Stimulated activated memory B cell treated with anti-CD40 and anti-IgM and Interleukin-4, amounts not matched to agents 10 μg/mL and 1 μg/mL and 100 μg/mL, for 72 hours (primary cell): Measurements from ENCODE around the gene NUP133.
"Not testable (repeated sequence)": the region's sequence is repeated elsewhere in the genome, so short reads cannot be mapped to it uniquely, and the experiment has no call there.

Source experiments
- ATAC-seq: fragments of 150-1000 bp; cut with Tn5 transposase; 2 replicates; pipeline ENCODE4 v1.10.0; 2021
- H3K27ac Mint-ChIP-seq: one replicate; pipeline ENCODE4 v1.8.0; 2022; ENCODE audit warnings: mild to moderate bottlenecking, mixed read lengths
- H3K27me3 Mint-ChIP-seq: one replicate; pipeline ENCODE4 v1.8.0; 2022; ENCODE audit warnings: mixed read lengths
- H3K36me3 Mint-ChIP-seq: one replicate; pipeline ENCODE4 v1.8.0; 2022; ENCODE audit warnings: mixed read lengths
- H3K4me1 Mint-ChIP-seq: one replicate; pipeline ENCODE4 v1.8.0; 2022; ENCODE audit warnings: mixed read lengths
- H3K4me3 Mint-ChIP-seq: one replicate; pipeline ENCODE4 v1.8.0; 2022; ENCODE audit warnings: mild to moderate bottlenecking, moderate library complexity, mixed read lengths
- H3K9me3 Mint-ChIP-seq: one replicate; pipeline ENCODE4 v1.8.0; 2022; ENCODE audit warnings: mixed read lengths

The NUP133 gene

DNA sequence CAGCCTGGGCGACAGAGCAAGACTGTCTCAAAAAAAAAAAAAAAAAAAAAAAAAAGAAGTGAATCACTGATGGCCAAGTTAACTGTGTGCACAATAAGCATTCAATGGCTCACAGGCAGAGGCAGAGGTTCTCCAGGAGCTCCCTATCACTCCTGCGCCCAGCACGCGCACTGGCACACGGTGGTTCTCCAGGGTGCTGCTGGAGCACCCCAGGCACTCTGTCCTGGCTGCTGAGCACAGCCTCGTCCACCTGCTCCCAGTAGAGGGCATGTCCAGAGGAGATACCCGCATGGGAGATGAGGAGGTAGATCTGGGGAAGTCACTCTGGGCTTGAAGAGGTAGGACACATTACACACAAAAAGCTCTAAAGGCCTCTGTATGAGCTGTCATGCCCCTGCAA is 21.5 kb upstream of the NUP133 start:
- ATAC-seq, result no peak
- Mint-ChIP-seq H3K27me3 (no peaks in the 10 kb centered on the region), H3K36me3 (peaks cover 76% of the 10 kb centered on the region), H3K9me3 (no peaks in the 10 kb centered on the region), H3K4me1 (peaks cover 5% of the 10 kb centered on the region), H3K4me3 (no peak overlapping the region), H3K27ac (no peak overlapping the region)

DNA sequence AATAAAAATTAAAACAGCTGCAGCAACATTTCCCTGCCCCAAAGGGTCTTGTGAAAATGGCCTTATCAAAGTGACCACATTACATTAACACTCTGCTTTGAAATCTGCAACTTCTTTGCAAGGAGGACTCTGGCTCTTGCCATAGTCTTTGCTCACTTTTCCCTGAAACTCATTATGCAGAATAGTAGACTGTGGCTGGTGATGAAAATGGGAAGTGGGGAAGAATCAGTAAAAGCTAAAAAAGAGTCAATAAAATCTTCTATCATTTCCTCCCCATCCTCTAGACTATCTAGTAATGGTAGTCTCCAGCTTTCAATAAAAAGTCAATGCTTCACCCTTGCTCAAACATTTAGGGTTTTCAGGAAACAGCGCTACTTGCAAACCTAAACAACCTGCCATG is 18.6 kb upstream of the NUP133 start:
- no peak for ATAC-seq
- Mint-ChIP-seq H3K4me1 (peaks cover 5% of the 10 kb centered on the region), H3K27me3 (no peaks in the 10 kb centered on the region), H3K9me3 (no peaks in the 10 kb centered on the region), H3K27ac (no peak overlapping the region), H3K4me3 (no peak overlapping the region), H3K36me3 (peaks cover 73% of the 10 kb centered on the region)

DNA sequence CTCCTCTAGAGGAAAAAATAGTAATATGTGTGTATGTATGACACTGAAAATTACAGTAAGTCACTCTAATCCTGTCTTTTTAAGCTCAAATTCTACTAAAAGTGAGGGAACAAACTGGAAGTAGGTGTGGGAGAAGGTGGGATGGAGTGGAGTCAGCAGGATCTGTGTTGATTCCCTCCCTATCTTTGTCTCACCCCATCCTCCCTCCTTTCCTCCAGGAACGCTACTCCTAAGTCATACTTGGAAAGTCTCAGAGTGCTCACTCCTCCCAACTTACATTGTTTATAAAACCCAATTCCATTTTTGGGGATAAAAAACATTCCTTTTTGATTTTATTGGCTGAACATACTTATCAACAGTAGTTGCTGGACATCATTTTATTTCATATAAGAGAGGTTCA is 14.9 kb upstream of the NUP133 start:
- H3K4me3 Mint-ChIP-seq, result no peak overlapping the region
- no peak for ATAC-seq
- H3K27ac Mint-ChIP-seq, result no peak overlapping the region
- no peaks in the 10 kb centered on the region for H3K9me3 Mint-ChIP-seq
- peaks cover 60% of the 10 kb centered on the region for H3K36me3 Mint-ChIP-seq
- peaks cover 5% of the 10 kb centered on the region for H3K4me1 Mint-ChIP-seq
- no peaks in the 10 kb centered on the region for H3K27me3 Mint-ChIP-seq

DNA sequence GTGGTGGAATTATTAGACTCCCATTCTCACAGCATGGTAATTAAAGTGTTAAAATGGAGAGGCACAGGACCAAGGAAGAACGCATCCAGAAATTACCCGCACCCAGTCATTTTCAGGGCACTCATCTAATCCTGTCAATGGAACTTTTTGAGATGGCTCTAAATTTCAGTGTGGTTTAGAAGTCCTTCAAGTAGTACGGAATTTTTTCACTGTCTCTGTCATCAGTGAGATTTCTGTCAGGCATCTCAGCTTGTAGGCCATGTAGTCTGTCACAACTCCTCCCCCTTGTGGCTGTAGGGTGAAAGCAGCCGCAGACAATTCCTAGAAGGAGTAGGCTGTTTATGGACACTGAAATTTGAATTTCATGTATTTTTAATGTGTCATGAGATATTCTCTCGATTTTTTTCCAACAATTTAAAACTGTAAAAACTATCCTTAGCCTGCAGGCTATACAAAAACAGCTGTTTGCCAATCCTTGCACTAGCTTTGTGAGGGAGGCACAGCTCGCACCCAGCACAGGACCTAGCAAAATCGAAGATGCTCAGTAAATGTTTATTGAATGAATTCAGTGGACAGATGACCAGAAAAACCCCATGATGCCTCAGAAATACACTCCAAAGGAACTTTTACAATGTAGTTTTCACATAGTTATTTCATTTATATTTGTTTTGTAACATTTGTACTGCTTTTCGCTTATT is 6.6 kb upstream of the NUP133 start:
- H3K4me1 Mint-ChIP-seq, result peaks cover 6% of the 10 kb centered on the region
- H3K4me3 Mint-ChIP-seq, result no peak overlapping the region
- peaks cover 13% of the 10 kb centered on the region for H3K36me3 Mint-ChIP-seq
- no peaks in the 10 kb centered on the region for H3K9me3 Mint-ChIP-seq
- ATAC-seq, result peak; percentile 69
- no peak overlapping the region for H3K27ac Mint-ChIP-seq
- no peaks in the 10 kb centered on the region for H3K27me3 Mint-ChIP-seq

DNA sequence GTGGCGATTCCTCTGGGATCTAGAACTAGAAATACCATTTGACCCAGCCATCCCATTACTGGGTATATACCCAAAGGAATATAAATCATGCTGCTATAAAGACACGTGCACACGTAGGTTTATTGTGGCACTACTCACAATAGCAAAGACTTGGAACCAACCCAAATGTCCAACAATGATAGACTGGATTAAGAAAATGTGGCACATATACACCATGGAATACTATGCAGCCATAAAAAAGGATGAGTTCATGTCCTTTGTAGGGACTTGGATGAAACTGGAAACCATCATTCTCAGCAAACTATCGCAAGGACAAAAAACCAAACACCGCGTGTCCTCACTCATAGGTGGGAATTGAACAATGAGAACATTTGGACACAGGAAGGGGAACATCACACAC is 3.5 kb upstream of the NUP133 start:
- not testable (repeated sequence) for H3K4me3 Mint-ChIP-seq, H3K27ac Mint-ChIP-seq, ATAC-seq, H3K9me3 Mint-ChIP-seq, H3K36me3 Mint-ChIP-seq, H3K27me3 Mint-ChIP-seq
- H3K4me1 Mint-ChIP-seq, result peaks cover 18% of the 10 kb centered on the region

DNA sequence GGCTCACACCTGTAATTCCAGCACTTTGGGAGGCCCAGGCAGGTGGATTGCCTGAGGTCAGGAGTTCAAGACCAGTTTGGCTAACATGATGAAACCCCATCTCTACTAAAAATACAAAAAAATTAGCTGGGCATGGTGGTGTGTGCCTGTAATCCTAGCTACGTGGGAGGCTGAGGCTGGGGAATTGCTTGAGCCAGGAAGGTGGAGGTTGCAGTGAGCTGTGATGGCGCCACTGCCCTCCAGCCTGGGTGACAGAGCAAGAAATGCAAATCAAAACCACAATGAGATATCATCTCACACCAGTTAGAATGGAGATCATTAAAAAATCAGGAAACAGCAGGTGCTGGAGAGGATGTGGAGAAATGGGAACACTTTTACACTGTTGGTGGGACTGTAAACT is 3.1 kb upstream of the NUP133 start:
- peaks cover 18% of the 10 kb centered on the region for H3K4me1 Mint-ChIP-seq
- not testable (repeated sequence) for H3K9me3 Mint-ChIP-seq, H3K36me3 Mint-ChIP-seq, H3K27ac Mint-ChIP-seq, ATAC-seq, H3K27me3 Mint-ChIP-seq, H3K4me3 Mint-ChIP-seq

DNA sequence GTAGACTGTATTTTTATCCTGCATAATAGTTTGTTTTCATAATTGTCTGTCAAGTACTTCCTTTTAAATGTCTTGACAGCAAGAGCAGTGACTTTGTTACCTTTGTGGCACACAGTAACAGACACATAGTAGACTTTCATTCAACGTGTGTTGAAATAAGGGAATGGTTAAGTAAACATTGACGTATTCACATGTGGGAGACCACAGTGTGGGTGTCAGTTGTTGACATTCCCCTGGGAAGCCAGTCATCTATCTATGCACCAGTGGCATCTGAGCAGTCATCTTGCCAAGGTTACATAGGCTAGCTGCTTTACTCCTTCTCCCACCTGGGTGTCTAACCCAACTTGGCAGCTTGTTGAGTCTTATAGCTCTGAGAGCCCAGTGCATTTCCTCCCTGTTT is 1.4 kb upstream of the NUP133 start:
- ATAC-seq, result no peak
- H3K9me3 Mint-ChIP-seq, result no peaks in the 10 kb centered on the region
- H3K27me3 Mint-ChIP-seq, result no peaks in the 10 kb centered on the region
- peak overlapping the region; percentile 82 for H3K4me3 Mint-ChIP-seq
- H3K36me3 Mint-ChIP-seq, result peaks cover 2% of the 10 kb centered on the region
- H3K27ac Mint-ChIP-seq, result peak overlapping the region; percentile 91
- H3K4me1 Mint-ChIP-seq, result peaks cover 16% of the 10 kb centered on the region

DNA sequence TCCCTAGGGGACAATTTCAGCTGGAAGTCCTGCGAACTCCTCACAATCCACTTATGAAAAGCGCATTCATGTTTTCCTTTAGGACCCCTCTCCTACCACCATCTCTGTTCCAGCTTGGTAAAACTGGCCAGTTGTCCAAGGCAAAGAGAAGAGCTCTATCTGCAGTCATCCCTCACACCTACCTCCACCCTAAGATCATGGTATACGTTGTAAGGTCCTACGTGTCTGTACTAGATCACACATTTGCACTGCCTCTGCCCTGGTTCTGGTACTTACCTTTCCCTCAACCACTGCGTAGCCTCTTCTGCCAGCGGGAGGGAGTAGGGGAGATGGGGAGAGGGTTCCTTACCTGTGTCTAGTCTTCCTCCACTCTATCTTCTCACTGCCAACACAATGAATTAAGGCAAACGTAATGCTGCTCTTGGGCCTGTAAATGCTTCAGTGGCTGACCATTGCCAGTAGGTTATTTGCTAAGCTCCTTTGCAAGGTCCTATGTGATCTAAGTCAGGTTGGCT is 739 bp upstream of the NUP133 start:
- Mint-ChIP-seq H3K4me3 (peak overlapping the region; percentile 82), H3K4me1 (peaks cover 12% of the 10 kb centered on the region), H3K9me3 (no peaks in the 10 kb centered on the region), H3K27ac (peak overlapping the region; percentile 91), H3K36me3 (peaks cover 7% of the 10 kb centered on the region), H3K27me3 (no peaks in the 10 kb centered on the region)
- ATAC-seq, result no peak

DNA sequence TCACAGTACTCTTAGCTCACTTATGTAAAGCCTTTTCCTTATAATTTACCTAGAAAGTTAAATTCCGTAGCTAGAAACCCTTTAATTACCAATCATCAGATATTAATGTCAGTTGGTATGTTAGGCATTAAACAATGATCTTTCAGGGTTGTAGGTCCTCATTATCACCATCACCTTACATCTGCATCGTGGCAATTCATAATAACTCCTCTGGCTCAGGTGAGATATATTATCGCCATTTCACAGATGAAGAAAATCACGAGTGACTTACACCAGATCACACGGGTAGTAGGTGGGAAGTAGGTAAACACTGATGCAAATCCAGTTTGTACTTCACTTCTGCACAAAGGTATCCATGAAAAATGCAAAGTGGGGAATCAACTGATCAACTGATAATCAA is 639 bp downstream of the NUP133 start:
- no peaks in the 10 kb centered on the region for H3K9me3 Mint-ChIP-seq
- no peaks in the 10 kb centered on the region for H3K27me3 Mint-ChIP-seq
- ATAC-seq, result no peak
- H3K27ac Mint-ChIP-seq, result peak overlapping the region; percentile 91
- peaks cover 12% of the 10 kb centered on the region for H3K4me1 Mint-ChIP-seq
- H3K36me3 Mint-ChIP-seq, result peaks cover 7% of the 10 kb centered on the region
- peak overlapping the region; percentile 82 for H3K4me3 Mint-ChIP-seq

DNA sequence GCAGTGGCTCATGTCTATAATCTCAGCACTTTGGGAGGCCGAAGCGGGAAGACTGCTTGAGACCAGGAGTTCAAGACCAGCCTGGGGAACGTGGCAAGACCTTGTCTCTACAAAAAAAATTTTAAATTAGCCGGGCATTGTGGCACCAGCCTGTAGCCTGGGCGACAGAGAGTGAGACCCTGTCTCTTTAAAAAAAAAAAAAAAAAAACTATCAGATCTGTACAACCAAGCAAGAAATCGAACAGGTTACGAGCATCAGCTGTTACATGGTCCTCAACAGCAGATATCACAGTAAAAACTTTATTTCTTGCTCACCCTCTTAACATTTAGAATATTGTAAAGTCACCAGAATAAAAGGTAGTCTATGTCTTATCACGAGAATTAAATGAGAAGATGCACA is 1.5 kb downstream of the NUP133 start:
- Mint-ChIP-seq H3K27ac (no peak overlapping the region), H3K9me3 (no peaks in the 10 kb centered on the region), H3K27me3 (no peaks in the 10 kb centered on the region), H3K4me1 (peaks cover 12% of the 10 kb centered on the region), H3K4me3 (no peak overlapping the region), H3K36me3 (peaks cover 7% of the 10 kb centered on the region)
- no peak for ATAC-seq

DNA sequence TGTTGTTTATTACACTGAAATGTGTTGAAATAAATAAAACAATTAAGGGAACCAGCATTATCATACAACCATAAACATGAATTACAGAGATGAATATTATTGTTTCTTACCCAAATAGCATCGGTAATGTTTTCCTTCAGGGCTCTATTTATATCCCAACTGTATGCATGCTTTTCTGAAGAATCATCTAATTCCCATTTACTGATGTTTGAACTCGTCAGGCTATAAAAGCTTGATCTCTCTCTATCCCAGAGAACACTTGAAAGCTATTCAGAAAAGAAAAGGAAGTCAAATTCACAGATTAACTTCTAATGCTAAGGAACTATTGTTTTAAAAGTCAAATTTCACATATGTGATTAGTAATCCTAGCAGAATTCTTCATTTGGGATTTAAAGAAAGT is 12.4 kb downstream of the NUP133 start:
- Mint-ChIP-seq H3K27ac (no peak overlapping the region), H3K36me3 (peaks cover 43% of the 10 kb centered on the region), H3K4me1 (no peaks in the 10 kb centered on the region), H3K4me3 (no peak overlapping the region), H3K9me3 (no peaks in the 10 kb centered on the region), H3K27me3 (no peaks in the 10 kb centered on the region)
- no peak for ATAC-seq

DNA sequence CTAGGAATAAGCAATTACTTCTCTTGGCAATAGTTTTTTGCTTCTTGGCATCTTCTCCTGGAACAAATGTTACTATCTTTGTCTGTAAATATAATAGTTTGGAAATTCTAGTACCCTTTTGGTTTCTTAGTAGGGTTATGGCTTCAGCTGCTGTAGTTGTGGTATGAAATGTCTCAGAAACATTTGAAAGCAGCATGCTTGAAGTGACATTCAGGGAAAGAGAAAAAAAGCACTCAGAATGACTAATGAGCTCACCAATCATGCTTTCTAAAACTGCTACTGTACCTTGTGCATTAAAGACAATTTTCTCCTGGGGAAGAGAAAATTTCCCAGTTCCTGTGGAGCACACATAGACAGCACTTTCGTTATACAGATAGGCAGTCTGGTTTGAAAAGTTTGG is 21.0 kb downstream of the NUP133 start:
- H3K4me1 Mint-ChIP-seq, result peaks cover 9% of the 10 kb centered on the region
- H3K9me3 Mint-ChIP-seq, result no peaks in the 10 kb centered on the region
- peaks cover 66% of the 10 kb centered on the region for H3K36me3 Mint-ChIP-seq
- peak overlapping the region; percentile 75 for H3K27ac Mint-ChIP-seq
- H3K27me3 Mint-ChIP-seq, result no peaks in the 10 kb centered on the region
- ATAC-seq, result no peak
- no peak overlapping the region for H3K4me3 Mint-ChIP-seq

DNA sequence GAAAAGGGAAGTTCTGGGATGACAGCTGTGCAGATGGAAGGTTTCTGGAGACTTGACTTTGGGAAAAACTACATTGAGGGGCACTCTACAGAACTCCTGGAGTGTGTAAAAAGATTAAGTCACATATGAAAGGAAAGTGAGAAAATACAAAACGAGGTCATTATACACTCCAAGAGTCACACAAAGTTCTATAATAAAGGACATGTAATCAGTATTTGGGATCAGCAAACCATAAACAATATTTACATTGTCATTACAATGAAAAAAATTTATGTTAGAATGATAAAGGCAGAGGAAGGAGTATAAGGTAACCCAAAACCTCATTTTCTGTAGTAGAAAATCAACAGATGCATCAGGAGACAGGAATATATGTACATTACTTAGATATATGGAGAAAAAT is 22.8 kb downstream of the NUP133 start:
- Mint-ChIP-seq H3K27me3 (no peaks in the 10 kb centered on the region), H3K4me1 (peaks cover 25% of the 10 kb centered on the region), H3K9me3 (no peaks in the 10 kb centered on the region), H3K27ac (peak overlapping the region; percentile 75), H3K4me3 (no peak overlapping the region), H3K36me3 (peaks cover 67% of the 10 kb centered on the region)
- ATAC-seq, result no peak

DNA sequence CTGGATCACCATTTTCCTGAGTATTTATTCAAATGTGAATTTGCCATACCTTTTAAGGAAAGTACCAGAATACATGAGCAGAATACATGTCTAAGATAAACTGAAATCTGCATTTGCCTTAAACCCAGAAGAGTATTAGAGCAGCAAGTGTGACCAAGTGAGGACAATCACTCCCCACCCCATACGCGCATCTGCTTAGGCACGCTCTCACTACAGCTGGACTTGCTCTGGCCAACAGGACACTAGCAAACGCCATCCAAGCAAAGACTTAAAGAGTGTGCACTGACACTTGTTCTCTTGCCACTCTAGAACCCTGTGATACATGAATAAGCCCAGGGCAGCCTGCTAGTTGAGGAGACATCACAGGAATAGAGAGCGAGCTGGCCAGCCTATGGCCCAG is 25.6 kb downstream of the NUP133 start:
- H3K36me3 Mint-ChIP-seq, result peaks cover 55% of the 10 kb centered on the region
- H3K27me3 Mint-ChIP-seq, result no peaks in the 10 kb centered on the region
- H3K27ac Mint-ChIP-seq, result peak overlapping the region; percentile 95
- peaks cover 49% of the 10 kb centered on the region for H3K4me1 Mint-ChIP-seq
- ATAC-seq, result no peak
- H3K9me3 Mint-ChIP-seq, result no peaks in the 10 kb centered on the region
- H3K4me3 Mint-ChIP-seq, result no peak overlapping the region

DNA sequence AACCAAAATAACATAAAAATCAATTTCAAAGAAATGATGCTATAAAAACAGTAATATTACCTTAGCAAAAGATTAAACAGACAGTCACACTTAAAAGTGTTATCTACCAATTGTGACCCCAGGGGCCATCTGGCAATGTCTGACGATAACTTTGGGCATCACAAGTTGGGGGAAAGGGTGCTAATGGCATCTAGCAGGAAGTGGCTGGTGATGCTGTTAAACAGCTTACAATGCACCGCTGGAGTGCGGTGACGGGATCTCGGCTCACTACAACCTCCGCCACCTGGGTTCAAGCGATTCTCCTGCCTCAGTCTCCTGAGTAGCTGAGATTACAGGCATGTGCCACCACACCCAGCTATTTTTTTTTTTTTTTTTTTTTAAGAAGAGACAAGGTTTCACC is 27.6 kb downstream of the NUP133 start:
- H3K27me3 Mint-ChIP-seq, result no peaks in the 10 kb centered on the region
- H3K4me1 Mint-ChIP-seq, result peaks cover 43% of the 10 kb centered on the region
- H3K27ac Mint-ChIP-seq, result peak overlapping the region; percentile 95
- peak overlapping the region; percentile 9 for H3K4me3 Mint-ChIP-seq
- H3K9me3 Mint-ChIP-seq, result no peaks in the 10 kb centered on the region
- peak; percentile 67 for ATAC-seq
- peaks cover 48% of the 10 kb centered on the region for H3K36me3 Mint-ChIP-seq

DNA sequence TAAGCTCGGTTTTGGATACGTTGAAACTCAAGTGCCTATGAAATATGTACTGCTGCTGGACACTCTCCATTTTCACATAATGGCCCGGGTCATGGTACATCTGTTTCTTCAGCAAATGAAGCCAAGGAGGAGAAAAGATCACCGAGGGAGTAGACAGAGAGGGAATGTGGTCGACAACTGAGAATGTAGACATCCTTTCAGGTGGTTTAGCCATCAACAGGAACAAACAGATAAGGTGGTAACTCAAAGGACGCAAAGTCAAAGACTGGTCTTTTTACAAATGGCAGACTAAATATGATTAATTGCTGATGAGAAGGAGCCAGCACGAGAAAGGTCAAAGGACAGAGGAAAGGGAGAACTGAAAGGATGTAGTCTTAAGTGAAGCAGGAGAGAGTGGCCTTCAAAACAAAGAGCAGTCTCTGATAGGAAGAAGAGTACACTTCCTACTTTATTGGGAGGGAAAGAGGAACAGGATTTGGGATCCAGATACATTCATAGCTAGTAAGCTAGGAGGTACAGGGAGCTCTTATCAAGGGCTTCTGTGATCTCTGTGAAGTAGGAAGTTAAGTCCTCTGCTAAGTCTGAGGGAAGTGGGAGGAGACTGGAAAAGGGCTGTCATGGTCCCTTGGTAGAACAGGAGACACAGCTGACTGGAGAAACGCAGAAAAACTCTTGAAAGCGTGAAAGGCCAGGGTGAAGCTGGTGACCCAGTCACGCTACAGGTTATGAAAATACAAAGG is 28.3 kb downstream of the NUP133 start:
- peaks cover 46% of the 10 kb centered on the region for H3K36me3 Mint-ChIP-seq
- H3K4me3 Mint-ChIP-seq, result peak overlapping the region; percentile 18
- peak; percentile 95 for ATAC-seq
- no peaks in the 10 kb centered on the region for H3K27me3 Mint-ChIP-seq
- H3K4me1 Mint-ChIP-seq, result peaks cover 43% of the 10 kb centered on the region
- H3K27ac Mint-ChIP-seq, result peak overlapping the region; percentile 95
- H3K9me3 Mint-ChIP-seq, result no peaks in the 10 kb centered on the region
